Fibroblast of gingiva (primary cell): ENCODE data around the gene INO80.
"Not testable (repeated sequence)": the region's sequence is repeated elsewhere in the genome, so short reads cannot be mapped to it uniquely, and the experiment has no call there.

ENCODE experiments used
- DNase-seq: peaks from one replicate; pipeline ENCODE4 v3.0.0-alpha.2; 2011; ENCODE audit warnings: low read depth

INO80 gene

DNA sequence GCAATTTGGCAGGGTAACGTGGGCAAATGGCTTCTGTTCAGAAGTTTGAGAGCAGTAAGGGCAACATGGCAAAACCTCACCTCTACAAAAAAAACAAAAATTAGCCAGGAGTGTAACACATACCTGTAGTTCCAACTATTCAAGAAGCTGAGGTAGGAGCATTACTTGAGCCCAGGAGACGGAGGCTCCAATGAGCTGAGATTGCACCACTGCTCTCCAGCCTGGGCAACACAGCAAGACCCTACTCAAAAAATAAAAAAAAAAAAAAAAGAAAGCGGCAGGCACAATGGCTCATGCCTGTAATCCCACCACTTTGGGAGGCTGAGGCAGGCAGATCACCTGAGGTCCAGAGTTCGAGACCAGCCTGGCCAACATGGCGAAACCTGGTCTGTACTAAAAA lies 5.9 kb upstream of the INO80 start:
- DNase-seq: no peak

DNA sequence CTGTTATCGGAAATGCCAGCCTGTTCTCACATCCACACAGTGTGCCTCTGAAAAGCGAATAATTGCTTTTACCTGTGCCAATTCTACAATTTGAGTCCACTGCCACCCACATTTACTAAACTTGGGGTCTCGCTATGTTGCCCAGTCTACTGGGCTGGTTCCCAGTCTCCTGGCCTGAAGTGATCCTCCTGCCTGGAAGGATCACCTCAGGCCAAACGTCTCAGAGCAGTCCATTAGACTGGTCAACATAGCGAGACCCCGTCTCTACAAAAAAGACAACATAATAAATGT lies 827 bp upstream of the INO80 start:
- no peak for DNase-seq

DNA sequence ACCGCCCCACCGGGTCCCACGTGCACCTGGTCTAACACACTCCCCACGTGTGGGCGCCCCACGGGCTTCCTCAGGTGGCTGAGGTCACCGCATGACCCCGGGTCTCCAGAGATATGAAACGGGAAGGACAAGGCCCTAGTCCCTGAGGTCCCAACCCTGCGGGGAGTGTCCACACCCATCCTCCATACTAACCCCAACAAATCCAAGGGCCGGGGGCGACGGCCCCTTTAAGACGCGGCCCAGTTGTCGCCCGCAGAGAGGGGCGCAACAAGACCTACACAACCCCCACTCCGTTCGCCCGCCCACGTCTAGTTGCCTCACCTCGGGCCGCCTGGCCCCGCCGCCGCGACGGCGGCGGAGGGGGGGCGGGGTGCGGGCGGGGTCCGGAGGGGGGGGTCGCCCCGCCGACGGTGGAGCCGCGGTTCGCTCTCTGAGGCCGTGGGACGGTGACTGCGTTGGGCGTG lies 396 bp downstream of the INO80 start:
- peak; percentile 57 for DNase-seq

DNA sequence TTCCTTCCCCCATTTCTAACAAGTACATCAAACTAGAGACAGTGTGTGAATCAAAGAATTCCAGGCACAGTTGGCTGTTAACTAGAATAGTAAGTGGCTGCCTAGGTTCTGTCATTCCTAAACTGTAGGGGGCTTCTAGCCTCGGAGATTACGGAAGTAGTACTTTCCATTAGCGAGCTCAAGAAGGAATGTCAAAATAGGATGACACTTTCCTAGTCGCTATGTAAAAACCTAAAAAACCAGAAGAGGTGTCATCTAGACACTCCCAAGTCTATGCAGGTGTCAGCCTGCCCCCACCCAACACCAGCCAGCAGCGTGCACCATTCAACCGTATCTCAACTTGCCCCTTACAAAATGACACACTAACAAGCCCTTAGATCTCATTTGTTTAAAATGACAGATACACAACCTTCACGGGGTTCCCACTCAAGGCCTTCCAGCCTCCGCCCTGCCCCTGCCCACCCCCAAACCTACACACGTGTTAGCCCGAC lies 874 bp downstream of the INO80 start:
- peak; percentile 19 for DNase-seq

DNA sequence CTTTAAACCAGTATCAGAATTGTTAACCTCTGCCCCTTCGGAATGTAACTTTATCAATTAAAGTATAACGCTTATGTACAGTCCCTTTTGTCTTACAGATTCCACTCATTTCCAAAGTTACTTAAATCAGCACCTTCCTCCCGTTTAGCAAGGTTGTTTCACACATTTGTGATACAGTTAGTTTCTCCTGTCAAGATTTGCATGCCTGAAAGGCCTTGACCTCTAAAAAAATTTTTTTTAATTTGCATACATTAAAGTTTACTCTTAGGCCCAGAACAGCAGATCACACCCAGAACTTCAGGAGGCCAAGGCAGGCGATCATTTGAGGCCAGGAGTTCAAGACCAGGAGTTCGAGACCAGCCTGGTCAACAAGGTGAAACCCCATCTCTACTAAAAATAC lies 9.1 kb downstream of the INO80 start:
- DNase-seq: no peak

DNA sequence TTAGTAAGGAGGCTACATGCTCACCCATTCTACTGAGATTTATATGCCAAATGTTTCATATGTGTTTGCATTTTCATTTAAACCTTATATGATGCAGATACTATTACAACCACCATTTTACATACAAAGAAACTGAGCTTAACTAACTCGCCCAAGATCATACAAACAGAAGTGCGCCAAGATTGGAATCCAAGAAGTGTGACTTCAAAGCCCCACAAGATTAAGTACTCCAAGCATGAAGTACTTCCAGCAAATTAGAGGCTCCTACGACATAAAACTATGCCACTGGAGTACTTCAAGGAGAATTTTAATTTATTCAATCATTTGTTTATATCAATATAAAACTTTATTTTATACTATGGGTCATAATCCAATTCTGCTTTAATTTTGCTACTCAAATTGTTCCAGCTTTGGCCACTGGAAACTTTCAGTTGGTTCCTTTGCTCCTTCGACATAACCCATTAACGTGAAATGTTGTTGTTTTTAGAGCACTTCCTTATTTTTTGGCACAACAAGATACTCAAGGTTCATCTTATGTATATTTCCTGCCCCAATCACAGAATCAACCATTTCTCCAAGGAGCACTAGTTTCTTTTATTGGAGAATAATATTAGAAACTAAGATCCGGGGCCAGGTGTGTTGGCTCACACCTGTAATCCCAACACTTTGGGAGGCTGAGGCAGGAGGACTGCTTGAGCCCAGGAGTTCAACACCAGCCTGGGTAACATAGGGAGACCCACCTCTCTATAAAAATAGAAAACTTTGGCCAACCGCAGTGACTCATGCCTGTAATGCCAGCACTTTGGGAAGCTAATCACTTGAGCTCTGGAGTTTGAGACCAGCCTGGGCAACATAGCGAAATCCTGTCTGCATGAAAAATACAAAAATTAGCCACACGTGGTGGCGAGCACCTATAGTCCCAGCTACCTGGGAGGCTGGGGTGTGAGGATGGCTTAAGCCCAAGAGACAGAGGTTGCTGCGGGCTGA lies 10.4 kb downstream of the INO80 start:
- no peak for DNase-seq

DNA sequence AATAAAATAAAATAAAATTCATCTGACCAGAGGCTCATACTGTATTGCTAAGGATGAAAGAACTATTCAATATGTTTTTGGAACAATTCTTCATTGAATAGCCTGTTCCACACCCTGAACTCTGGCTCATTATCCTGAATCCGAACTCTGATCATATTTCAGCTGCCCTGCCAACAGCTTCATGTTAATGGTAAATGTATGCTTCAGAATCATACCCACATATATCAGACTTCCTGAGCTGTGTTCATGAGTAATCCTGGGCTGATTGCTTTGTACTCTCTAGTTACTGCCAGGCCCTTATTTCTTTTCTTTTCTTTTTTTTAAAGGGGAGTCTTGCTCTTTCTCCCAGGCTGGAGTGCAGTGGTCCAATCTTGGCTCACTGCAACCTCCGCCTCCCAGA lies 11.8 kb downstream of the INO80 start:
- peak; percentile 81 for DNase-seq

DNA sequence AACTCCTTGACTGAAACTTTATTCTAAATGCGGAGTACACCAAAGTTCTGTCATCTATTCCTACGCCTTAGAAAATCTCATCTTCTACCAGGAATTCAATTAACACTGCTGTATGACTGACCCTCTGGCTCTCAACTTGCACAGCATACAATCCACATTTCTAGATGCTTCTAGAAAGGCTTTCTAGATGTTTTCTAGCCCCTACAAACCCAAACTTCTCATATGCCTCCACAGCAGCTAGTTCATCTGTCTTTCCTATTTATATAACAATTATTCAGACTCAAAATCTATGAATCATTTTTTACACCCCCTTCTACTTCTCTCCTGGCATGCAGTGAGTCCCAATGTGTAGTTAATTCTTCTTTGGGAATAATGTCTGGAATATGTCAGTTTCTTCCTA lies 13.2 kb downstream of the INO80 start:
- DNase-seq: no peak

DNA sequence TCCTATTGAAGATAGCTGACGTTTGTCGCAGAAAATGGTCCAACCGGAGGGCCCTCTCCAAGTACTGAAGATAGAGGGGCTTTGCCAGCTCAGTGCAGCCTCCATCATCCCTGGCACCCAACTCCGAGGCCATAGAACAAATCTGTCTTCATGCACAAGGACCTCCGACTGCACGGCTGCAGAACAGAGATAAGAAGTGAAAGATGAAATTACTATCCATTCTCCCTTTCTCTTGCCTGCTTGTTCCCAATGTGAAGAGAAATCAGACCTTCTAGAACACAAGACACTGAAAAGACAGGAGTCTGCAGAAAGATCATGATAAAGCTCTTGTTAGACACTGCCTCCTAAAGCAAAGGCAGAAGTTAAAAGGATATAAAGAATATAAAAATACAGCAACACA lies 19.9 kb downstream of the INO80 start:
- DNase-seq: no peak

DNA sequence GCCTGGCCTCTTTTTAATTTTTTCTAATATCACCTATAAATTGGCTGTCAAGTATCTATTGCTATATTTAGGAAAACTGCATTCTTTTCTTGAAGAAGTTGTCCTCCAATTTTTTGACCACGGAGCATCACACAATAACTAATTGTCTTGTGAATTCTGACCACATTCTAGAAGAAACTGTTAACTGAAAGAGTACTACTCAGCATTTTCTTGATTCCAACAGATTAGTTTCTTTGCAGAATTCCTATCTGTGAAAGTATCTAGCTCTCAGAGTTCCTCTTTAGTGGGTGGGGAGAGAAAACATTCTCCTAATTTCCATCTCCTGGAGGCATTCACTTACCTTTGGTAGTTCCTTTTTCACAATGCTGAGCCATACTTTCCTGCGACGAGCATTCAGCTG lies 31.1 kb downstream of the INO80 start:
- DNase-seq: no peak

DNA sequence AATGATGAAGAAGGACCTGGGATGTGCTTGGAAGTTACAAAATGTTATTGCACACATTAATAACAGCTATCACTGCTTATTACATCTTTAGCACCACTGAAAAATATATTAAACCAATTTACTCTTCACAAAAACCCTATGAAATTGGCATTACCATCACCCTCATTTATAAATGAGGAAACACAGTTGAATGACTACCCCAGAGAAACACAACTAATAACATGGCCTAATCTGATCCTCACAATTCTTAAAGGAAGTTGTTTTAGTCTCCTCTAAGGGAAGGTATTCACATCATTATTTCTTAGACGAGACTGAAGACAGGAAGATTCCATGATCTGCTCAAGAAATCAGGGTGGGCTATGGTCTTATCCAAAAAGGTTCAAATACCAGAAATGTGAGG lies 35.9 kb downstream of the INO80 start:
- DNase-seq: no peak

DNA sequence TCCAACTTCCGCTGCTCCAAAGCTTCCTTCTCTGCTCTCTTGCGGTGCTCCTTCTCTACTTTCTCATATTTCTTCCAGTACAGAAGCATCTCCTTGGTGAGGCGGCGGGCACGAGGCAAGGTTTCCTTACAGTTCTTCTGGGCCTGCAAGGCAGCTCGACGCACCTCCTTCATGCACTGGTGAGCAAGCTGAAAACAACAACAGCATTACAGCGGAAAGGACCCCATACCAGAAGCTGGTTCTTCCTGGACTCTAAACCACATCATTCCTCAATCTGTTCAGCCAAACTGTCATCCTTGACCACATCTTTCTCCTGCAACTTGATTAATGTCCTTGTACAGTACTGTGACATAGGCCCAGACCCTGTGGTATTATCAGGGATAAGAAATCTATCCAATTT lies 36.4 kb downstream of the INO80 start:
- no peak for DNase-seq

DNA sequence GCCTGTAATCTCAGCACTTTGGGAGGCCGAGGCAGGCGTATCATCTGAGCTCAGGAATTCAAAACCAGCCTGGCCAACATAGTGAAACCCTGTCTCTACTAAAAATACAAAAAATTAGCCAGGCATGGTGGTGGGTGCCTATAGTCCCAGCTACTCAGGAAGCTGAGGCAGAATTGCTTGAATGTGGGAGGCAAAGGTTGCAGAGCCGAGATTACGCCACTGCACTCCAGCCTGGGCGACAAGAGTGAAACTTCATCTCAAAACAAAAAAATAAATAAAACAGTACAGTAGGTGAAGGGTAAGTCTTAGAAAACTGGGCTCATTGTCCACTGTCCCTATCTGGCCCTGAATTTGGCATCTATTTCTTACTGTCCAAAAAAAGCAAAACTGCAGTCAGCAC lies 37.2 kb downstream of the INO80 start:
- not testable (repeated sequence) for DNase-seq

DNA sequence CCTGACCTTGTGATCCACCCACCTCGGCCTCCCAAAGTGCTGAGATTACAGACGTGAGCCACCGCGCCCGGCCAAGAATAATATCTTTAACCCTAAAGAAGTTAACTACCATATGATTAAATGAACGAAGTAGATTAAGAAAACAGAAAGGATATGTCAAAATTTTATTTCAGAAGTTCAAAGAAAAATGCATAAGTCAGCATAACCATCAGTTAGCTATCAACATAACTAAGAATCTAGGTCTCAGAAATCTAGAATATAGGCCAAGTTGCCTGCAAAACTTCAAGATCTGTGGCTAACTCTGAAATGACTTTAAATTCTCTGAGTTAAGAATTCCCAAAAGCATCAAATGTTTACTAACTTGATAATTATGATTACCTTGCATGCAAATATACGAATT lies 38.0 kb downstream of the INO80 start:
- DNase-seq: no peak

DNA sequence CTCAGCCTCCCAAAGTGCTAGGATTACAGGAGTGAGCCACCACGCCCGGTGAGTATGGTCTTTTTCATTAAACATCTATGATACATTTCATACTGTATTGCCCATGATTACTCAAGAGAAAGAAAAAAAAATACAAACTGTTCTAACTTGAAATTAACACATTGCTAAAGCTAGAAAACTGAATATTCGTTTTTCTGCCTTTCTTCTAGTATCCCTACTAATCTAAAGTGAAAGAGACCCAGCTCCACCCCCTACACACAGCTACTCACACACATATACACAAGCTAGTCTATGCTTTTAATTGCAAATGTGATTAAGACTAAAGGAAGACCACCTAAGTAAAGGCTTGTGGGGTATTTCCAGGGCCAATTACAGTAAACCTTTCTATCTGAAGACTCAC lies 43.1 kb downstream of the INO80 start:
- DNase-seq: no peak

DNA sequence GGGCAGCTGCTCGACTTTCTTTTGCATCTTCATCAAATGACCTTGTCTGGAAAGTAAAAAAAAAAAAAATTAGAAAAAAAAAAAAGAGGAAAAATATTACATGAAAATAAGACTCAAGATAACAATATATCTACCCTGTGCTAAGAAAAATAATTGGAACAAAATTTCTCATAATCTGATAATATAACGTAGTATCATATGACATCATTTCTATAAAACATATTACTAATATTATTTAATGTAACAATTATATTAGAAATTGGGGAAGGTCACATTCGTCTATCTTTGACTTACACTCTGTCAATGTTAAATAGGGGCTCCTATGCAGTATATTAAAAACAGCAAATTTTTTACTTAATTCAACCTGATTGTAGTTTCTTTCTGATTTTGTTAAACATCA lies 44.1 kb downstream of the INO80 start:
- DNase-seq: no peak

DNA sequence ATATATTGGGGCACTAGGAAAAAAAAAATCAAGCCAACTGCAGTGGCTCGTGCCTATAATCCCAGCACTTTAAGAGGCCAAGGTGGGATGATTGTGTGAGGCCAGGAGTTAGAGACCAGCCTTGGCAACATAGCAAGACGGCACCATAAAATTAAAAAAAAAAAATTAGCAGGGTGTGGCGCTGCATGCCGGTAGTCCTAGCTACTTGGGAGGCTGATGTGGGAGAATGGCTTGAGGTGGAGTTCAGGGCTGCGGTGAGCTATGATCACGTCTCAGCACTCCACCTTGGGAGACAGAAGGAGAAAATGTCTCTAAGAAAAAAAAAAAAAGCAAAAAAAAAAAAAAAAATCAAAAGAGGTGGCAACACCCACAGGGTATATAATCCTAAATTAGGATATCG lies 49.6 kb downstream of the INO80 start:
- DNase-seq: no peak

DNA sequence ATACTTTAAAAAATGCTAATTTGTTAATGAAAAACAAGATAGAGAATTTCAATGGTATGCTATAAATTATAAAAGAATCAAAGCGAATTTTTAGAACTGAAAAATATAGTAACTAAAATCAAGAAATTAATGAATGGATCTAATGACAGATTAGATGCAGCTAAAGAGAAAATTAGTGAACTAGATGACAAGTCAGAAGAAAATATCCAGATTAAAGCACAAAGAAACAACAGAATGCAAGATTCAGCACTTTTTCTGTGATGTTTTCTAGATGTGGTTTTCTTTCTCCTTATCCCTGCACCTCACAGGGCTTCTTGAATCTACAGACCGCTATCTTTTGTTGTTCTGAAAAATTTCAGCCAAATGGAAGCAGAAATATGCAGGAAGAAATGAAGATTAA lies 54.4 kb downstream of the INO80 start:
- no peak for DNase-seq

DNA sequence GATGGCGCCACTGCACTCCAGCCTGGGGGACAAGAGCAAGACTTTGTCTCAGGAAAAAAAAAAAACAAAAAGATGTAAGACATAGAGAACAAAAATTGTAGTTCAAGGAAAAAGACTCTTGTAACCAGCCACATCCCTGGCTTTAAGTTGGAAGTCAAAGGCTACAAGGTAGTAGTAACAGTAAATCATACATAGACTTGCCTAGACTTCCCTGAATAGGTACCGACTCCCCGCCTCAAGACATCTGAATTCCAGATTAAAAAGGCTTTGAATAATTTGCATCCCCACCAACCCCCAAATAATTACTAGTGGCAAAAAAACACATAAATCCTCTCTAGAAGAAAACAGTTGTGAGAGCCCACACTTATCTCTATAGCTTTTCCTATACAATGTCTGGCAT lies 55.6 kb downstream of the INO80 start:
- no peak for DNase-seq

DNA sequence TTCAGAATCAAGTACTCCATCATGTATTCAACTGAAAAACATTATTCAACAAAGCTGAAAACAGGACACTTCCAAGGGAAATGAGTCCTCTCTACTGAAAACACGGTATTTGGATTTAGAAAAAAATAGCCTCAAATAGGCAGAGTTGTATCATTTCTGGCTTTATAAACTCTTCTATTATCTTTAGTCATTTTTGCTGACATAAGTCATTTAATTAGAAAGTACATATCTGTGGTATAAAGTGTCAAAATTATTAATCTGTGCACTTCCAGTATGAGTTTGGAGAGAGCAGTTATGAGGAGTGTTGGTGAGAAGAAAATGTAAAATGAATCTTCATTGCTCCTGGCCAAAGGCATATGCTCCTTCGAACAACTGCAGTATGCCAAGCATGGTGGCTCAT lies 59.3 kb downstream of the INO80 start:
- no peak for DNase-seq

DNA sequence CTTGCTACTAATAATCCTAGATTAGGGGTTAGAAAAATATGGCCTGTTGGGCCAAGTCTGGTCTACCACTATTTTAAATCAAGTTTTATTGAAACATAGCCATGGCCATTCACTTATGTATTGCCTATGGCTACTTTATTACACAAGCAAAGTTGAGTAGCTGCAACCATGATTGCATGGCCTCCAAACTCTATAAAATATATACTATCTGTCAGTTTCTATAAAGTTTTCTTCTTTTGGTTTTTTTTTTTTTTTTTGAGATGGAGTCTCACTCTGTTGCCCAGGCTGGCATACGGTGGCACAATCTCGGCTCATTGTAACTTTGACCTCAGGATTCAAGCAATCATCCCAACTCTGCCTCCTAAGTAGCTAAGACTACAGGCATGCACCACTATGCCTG lies 60.4 kb downstream of the INO80 start:
- no peak for DNase-seq

DNA sequence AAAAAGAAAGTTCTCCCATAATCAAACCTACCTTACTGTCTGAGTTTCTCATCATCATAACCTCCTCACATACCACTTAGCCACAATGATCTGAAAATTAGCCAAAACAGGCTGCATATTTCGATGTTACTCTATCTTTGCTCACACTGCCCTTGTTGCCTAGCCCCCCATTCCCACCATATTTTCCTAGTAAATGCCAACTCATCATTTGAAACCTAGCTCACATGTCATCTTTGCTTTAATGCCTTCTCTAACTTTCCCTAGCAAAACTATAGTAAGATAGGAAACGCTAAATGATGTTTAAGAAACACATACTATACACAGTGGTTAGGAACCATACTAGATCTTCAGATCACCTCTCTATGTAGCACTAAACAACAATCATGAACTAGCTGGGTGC lies 64.9 kb downstream of the INO80 start:
- no peak for DNase-seq

DNA sequence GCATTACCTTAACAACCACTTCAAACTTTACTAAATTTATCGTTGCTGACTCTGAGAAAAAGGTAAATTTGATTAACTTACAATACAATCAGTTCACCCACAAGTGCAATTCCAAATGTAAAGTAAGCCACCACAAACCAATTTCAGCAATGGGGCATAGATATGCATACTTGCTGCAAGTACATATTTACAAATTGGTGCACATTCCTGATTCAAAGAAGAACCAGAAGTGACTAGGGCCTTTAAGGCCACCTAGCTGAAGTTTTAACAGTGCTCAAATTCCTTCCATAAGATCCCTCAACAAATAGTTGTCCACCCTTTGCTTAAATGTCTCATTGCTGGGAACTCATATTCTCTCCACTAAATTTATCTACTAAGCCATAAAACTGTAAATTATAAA lies 67.2 kb downstream of the INO80 start:
- DNase-seq: no peak

DNA sequence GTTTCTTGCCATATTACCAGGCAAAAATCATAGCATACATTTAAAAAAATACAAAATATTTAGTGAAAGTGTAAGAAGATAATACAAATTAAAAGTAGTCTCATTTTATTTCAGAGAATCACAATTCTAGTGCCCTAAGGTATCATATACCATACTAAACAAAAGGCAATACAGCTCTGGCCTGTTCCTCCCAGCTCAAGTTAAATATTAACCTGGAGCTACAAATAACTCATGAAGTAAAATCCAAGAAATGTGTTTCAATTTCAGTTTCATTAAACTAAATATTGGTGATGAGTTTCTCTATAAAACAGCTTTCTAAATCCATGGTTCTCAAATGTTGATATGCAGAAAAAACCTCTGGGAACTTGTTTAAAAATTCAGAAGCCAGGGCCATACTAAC lies 67.7 kb downstream of the INO80 start:
- no peak for DNase-seq
